Body of pancreas (tissue), 4 donors: Measurements from ENCODE around the gene PNPLA7. TPM values are rescaled to one million over a fixed set of nuclear protein-coding genes. Genes with fewer than 3 reads are reported as not detected.

Experiments
- ATAC-seq: fragments of 150-250 bp; one replicate; pipeline ENCODE4 v1.9.1; 2016
- DNase-seq, 4 donors: peaks; one replicate each; pipeline ENCODE4 v3.0.0-alpha.2; 2019
- H3K27ac ChIP-seq, 4 donors: fragments of 200-600 bp; sonication (generic); 1 replicate in 3 of 4; 2 replicates in 1 of 4; pipeline versions ENCODE4 v1.5.1 to v1.6.1; 2016 to 2019; ENCODE audit warnings: mild to moderate bottlenecking in 1 of 4, mixed read lengths in 1 of 4, moderate library complexity in 1 of 4
- H3K27me3 ChIP-seq, 2 donors: fragments of 200-600 bp; sonication (generic); one replicate each; pipeline ENCODE4 v1.6.0; 2016; ENCODE audit warnings: mild to moderate bottlenecking in 1 of 2
- H3K36me3 ChIP-seq, 2 donors: fragments of 200-600 bp; sonication (generic); replicated peaks in 1 of 2; 2 replicates each; pipeline ENCODE4 v1.5.1; 2016; ENCODE audit warnings: low read depth in 2 of 2; ENCODE audit not compliant: insufficient read depth in 1 of 2
- H3K4me1 ChIP-seq: fragments of 200-600 bp; sonication (generic); one replicate; pipeline ENCODE4 v1.6.0; 2016
- H3K4me3 ChIP-seq, 2 donors: fragments of 200-600 bp; sonication (generic); 1 replicate in 1 of 2; 2 replicates in 1 of 2; pipeline ENCODE4 v1.5.1; 2016 to 2019
- H3K9me3 ChIP-seq, 3 donors: fragments of 200-600 bp; sonication (generic); 1 replicate in 2 of 3; 2 replicates in 1 of 3; pipeline ENCODE4 v1.5.1; 2016
- CTCF ChIP-seq, 7 experiments: fragments of 450-650 bp in 4 of 7; fragments of 200-600 bp in 3 of 7; sonication (generic) in 3 of 7; IDR thresholded peaks; one replicate each; pipeline ENCODE4 v1.5.1; 2016 to 2019; ENCODE audit warnings: antibody characterized with exemption in 7 of 7
- POLR2A ChIP-seq, 3 donors: fragments of 450-650 bp; IDR thresholded peaks; one replicate each; pipeline ENCODE4 v1.6.1; 2016; ENCODE audit warnings: antibody characterized with exemption in 3 of 3, mild to moderate bottlenecking in 2 of 3
- WGBS, 2 donors: methylation state at CpG; one replicate each; pipeline ENCODE4 v1.1.5; 2017; 5-methylcytosine and 5-hydroxymethylcytosine counted together
- intact Hi-C: fragments of 100-400 bp; cut with DNase I; formaldehyde crosslinking; loops from one replicate; pipeline ENCODE4 v1.15.1; 2023
- total RNA-seq, 2 donors: library from RNA; depleted of rRNA; stranded (reverse); fragments of >200 nt; gene quantifications; one replicate each; pipeline ENCODE4 v1.1.0, GENCODE V29; 2016

Gene PNPLA7
- total RNA-seq, 2 donors from 2014 or later: 16.1 to 27.7 TPM

- Histone ChIP-seq H3K36me3 (peaks cover 0 to 2% of the 10 kb centered on the region in 2 donors), H3K27me3 (no peaks in the 10 kb centered on the region), H3K9me3 (no peaks in the 10 kb centered on the region), H3K4me3 (no peak overlapping the region), H3K4me1 (peaks cover 22% of the 10 kb centered on the region), H3K27ac (no peak overlapping the region)
- TF ChIP-seq POLR2A (IDR thresholded peaks at IDR 0.05) (no peak), CTCF (IDR thresholded peaks at IDR 0.05) (no peak)
- DNase-seq (no peak), ATAC-seq (no peak)
- 91 to 93% methylated on average over 15 to 21 of the region's 22 CpGs for WGBS, 2 donors
- intact Hi-C loops: no loop called here
Observed at GRCh38 chr9:137581361-137582285, 31.4 kb upstream of the PNPLA7 start.

- Histone ChIP-seq H3K4me3 (no peak overlapping the region), H3K4me1 (peaks cover 29% of the 10 kb centered on the region), H3K27me3 (no peaks in the 10 kb centered on the region), H3K36me3 (no peaks in the 10 kb centered on the region), H3K27ac (no peak overlapping the region), H3K9me3 (no peaks in the 10 kb centered on the region)
- TF ChIP-seq POLR2A (IDR thresholded peaks at IDR 0.05) (no peak), CTCF (IDR thresholded peaks at IDR 0.05) (no peak)
- no peak for ATAC-seq
- WGBS, 2 donors: 81 to 94% methylated on average over 2 to 4 of the region's 4 CpGs
- no peak for DNase-seq
- intact Hi-C loops: no loop called here
Observed at GRCh38 chr9:137580954-137581322, 30.7 kb upstream of the PNPLA7 start.

DNA sequence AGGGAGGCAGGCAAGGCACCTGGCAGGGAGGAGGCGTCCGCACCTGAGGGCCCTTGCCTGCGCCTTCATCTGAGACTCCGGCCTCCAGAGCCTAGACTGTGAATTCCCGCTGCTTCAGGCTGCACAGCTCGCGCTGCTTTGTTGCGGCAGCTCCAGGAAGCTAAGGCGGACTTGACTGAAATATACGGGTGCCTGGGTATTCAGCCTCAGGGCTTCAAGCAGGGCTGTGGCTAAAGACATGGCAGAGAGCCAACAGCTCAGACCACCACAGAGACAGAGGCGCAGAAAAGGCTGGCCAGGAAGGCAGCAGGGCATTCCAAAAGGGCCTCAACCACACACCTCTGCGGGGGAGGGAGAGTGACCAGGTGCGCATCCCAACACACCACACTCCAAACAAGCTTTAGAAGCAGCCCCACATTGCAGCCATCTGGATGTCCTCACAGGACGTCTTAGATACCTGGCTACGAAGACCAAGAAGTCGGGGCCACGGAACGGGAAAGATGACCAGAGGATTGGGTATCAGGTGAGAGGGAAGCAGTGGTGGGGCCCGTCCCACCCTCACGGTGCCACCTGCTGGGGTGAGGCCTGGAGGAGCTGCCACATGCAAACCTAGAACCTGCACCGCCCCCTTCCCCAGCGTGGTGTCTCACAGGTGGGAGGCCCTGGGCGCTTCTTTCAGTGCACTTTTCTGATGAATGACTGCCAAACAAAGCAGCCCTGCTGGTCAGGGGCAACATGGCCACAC lies 30.2 kb upstream of the PNPLA7 start:
- Histone ChIP-seq H3K27ac (no peak overlapping the region), H3K27me3 (no peaks in the 10 kb centered on the region), H3K36me3 (no peaks in the 10 kb centered on the region), H3K4me3 (no peak overlapping the region), H3K4me1 (peaks cover 30% of the 10 kb centered on the region), H3K9me3 (no peaks in the 10 kb centered on the region)
- intact Hi-C loops: no loop called here
- TF ChIP-seq CTCF (IDR thresholded peaks at IDR 0.05): no peak
- no peak for TF ChIP-seq POLR2A (IDR thresholded peaks at IDR 0.05)
- DNase-seq (no peak), ATAC-seq (no peak)
- 84 to 86% methylated on average over 11 to 23 of the region's 23 CpGs for WGBS, 2 donors

DNA sequence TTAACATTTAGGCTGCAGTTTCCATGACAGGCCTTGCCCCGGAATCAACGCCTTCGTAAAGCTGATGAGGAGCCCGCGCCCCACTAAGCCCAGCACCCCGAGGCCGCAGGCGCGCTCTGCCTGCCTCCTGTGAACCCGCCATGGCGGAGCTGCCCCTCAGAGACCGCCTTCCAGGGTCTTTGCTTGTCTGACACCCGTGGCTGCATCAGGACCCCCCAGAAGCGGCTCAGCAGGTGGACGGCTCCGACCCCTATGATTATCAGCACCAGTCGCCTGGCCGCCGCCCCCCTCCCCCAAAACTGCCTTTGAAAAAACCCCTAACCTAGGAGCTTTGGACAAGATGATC lies 29.0 kb upstream of the PNPLA7 start:
- 43 to 53% methylated on average over 9 to 19 of the region's 19 CpGs for WGBS, 2 donors
- no peak for DNase-seq
- peaks cover 30% of the 10 kb centered on the region for H3K4me1 ChIP-seq
- no peaks in the 10 kb centered on the region for H3K27me3 ChIP-seq
- no peaks in the 10 kb centered on the region for H3K9me3 ChIP-seq
- H3K36me3 ChIP-seq: peaks cover 0 to 5% of the 10 kb centered on the region in 2 donors
- no peak for ATAC-seq
- TF ChIP-seq CTCF (IDR thresholded peaks at IDR 0.05) (no peak), POLR2A (IDR thresholded peaks at IDR 0.05) (no peak)
- H3K4me3 ChIP-seq: no peak overlapping the region
- H3K27ac ChIP-seq: peak overlapping the region in 3 of 4 donors; percentile 18 to 93 (median 87)
- intact Hi-C loops: no loop called here
